ENCODE measurements around the gene SH2D2A.

DNA sequence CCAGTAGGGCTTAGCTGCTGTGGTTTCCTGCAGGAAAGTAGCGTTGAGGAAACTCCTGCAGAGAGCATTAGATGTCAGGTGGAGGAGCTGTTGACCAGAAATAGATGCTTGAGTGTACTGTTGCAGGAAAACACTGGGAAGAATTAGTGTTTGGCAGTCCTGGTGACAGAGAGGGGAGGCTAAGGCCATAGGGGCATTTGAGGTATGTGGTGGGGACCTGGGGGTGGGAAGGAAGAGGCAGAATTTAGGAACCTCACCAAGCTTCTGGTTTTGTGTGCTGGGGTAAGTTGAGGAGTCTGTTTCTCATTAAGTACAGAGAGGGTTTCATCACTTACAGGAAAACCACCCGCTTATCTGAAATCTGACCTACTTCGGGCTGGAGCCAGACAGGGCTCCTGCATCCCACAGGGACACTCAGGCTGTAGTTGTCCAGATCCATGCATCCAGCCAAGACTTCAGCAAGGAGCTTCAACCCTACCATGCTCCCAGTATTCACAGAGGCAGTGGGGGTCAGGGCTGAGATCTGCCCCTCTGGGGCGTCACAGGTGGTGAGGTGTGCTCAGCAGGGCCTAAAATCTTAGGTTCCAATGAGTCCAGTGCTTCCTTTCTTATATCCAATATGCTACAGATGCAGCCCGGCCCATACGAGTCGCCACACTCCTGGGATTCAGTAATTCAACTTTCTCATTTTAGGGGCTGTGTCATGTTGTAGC lies 15.1 kb downstream of the SH2D2A start:
- TF ChIP-seq CTCF (conservative IDR thresholded peaks at IDR 0.05; ENCODE audit: low read length) (no peak), EZH2phosphoT487 (IDR thresholded peaks at IDR 0.05; ENCODE audit: borderline replicate concordance, low read depth, low read length) (no peak)
